Endothelial cell of coronary artery (primary cell): ENCODE measurements around the gene NCAM1. TPM values are rescaled to one million over a fixed set of nuclear protein-coding genes. Genes with fewer than 3 reads are reported as not detected.

Source experiments
- total RNA-seq: library from RNA; depleted of rRNA; stranded (reverse); fragments of >200 nt; gene quantifications from 2 replicates; pipeline ENCODE4 v1.2.3, GENCODE V29; 2014

The NCAM1 gene
- total RNA-seq = 0.09 and 0.45 TPM in 2 replicates

DNA sequence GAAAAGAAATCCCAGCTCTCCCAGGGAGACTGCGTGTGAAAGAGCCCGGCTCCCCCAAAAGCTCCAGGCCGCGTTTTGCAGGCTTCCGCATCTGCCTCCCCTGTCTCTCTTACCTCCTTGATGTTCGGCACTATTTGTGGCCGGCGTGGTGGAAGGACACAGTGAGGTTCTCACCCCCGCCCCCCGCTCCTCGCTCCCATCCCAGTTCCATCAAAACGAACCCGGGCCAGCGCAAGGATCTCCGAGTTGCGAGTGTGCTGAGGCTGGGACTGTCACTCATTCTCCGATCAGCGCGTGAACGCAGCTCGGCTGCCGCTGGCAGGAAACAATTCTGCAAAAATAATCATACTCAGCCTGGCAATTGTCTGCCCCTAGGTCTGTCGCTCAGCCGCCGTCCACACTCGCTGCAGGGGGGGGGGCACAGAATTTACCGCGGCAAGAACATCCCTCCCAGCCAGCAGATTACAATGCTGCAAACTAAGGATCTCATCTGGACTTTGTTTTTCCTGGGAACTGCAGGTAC, at the start of gene NCAM1:
Gene NCAM1 (plus strand): TSS at position 275 of the 523 bp plus-strand sequence.

DNA sequence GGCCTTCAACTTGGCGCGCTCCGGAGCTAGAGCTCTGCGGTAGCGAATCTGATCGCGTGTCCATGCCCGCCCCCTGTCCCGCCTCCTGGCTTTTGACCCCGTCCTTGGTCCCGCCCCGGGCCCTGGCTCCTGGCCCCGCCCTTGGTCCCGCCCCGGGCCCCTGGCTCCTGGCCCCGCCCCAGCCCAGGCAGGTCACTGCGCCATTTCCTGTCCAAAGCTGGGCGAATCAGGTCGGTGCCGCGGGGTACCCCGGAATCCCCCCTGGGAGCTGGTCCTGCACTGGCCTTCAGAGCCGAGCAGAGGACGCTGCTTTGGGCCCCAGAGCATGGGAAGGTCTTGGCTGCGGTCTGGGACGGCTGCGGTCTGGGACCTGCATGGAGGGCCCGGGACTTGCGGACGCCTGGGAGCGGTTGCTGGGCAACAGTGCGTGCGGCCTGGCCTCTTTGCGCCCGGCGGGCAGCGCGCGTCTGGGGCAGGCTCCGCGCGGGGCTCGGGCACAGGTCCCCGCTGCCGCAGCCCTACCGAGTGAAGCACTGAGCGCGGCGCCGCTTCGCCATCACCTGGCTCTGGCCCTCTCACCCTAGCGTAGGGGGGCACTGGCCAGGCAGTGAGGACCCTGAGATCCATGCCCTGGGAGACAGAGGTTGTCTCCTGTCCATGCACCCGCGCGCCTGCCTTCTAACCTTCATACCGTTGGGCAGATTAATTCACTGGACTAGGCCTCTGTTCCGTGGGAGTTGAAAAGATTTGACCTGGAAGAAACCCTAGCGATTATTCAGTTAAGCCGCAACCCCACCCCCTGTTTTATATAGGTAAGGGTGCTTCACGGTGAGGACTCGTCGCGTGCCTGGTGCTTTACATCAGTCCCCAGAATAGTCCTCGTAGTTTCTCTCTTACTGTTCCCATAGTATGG, 353.4 kb downstream of the NCAM1 start, which contains the start of gene TTC12:
Gene TTC12 (plus strand): TSS at position 195 of the 913 bp plus-strand sequence. CDS start 1,675 bp downstream, outside the sequence.

